Lung (tissue), 12 donors: ENCODE results near the gene CNPY4. TPM values are rescaled to one million over a fixed set of nuclear protein-coding genes. Genes with fewer than 3 reads are reported as not detected.

Experiments
- ATAC-seq: fragments of 200-7000 bp; cut with Tn5 transposase; one replicate; pipeline ENCODE4 v1.9.1; 2020; ENCODE audit warnings: moderate number of reproducible peaks; ENCODE audit not compliant: insufficient read depth, low FRiP score
- DNase-seq, 3 donors: peaks; one replicate each; pipeline ENCODE4 v3.0.0-alpha.2; 2013 to 2017
- H3K27ac ChIP-seq, 2 donors: one replicate each; pipeline ENCODE4 v1.5.1; 2013; ENCODE audit warnings: mild to moderate bottlenecking in 2 of 2, moderate library complexity in 2 of 2, control low read depth in 1 of 2, inconsistent platforms in 1 of 2, low read depth in 1 of 2, low read length in 1 of 2
- H3K27me3 ChIP-seq, 3 donors: one replicate each; pipeline ENCODE4 v1.5.1; 2013; ENCODE audit warnings: low read length in 2 of 3; ENCODE audit not compliant: control insufficient read depth in 3 of 3, insufficient read depth in 3 of 3
- H3K36me3 ChIP-seq, 4 donors: one replicate each; pipeline ENCODE4 v1.5.1; 2013; ENCODE audit warnings: low read length in 4 of 4, mild to moderate bottlenecking in 1 of 4, moderate library complexity in 1 of 4; ENCODE audit not compliant: control insufficient read depth in 4 of 4, insufficient read depth in 4 of 4
- H3K4me1 ChIP-seq, 5 donors: one replicate each; pipeline ENCODE4 v1.5.1; 2013; ENCODE audit warnings: low read length in 5 of 5, mild to moderate bottlenecking in 2 of 5, moderate library complexity in 1 of 5; ENCODE audit not compliant: control insufficient read depth in 5 of 5, insufficient read depth in 5 of 5
- H3K4me3 ChIP-seq: one replicate; pipeline ENCODE4 v1.5.1; 2013; ENCODE audit warnings: mild to moderate bottlenecking, control low read depth, moderate library complexity
- H3K9ac ChIP-seq, 2 donors: one replicate each; pipeline ENCODE4 v1.5.1; 2013; ENCODE audit warnings: low read length in 2 of 2, control low read depth in 1 of 2; ENCODE audit not compliant: insufficient read depth in 1 of 2
- H3K9me3 ChIP-seq, 4 donors: one replicate each; pipeline ENCODE4 v1.5.1; 2013; ENCODE audit warnings: low read length in 3 of 4, mild to moderate bottlenecking in 1 of 4, moderate library complexity in 1 of 4; ENCODE audit not compliant: control insufficient read depth in 4 of 4, insufficient read depth in 3 of 4
- CTCF ChIP-seq: IDR thresholded peaks from 2 replicates; pipeline ENCODE4 v1.5.1; 2012; ENCODE audit warnings: mild to moderate bottlenecking; ENCODE audit errors: control extremely low read depth, extremely low read depth
- WGBS, 2 donors: extraction: QIAGEN DNeasy Blood & Tissue Kit; methylation state at CpG; one replicate each; pipeline ENCODE4 v1.1.7; 2013; 5-methylcytosine and 5-hydroxymethylcytosine counted together
- polyA plus RNA-seq, 2 donors: library from polyadenylated mRNA; stranded (reverse); fragments of 200-250 nt; gene quantifications; one replicate each; pipeline ENCODE4 v1.2.1, GENCODE V29; 2013
- total RNA-seq, 2 donors: library from RNA; depleted of rRNA in 1 of 2; stranded (reverse); fragments of >200 nt in 1 of 2; gene quantifications; one replicate each; pipeline ENCODE4 v1.2.1, GENCODE V29; 2014 to 2021
- donor health status: control.
- donor health status: control.
- donor health status: Bipolar disorder and iron deficiency.
- donor health status: healthy.
- donor health status: DM: yes; HTN: yes; CAD: no.

The CNPY4 gene
- total and polyA plus RNA-seq, 4 donors = 9.8 to 18.6 (median 11.2) TPM

GRCh38 chr7:100098913-100099312 is 20.5 kb upstream of the CNPY4 start:
- H3K36me3 ChIP-seq = peaks cover 21 to 48% (median 42%) of the 10 kb centered on the region in 4 donors

DNA sequence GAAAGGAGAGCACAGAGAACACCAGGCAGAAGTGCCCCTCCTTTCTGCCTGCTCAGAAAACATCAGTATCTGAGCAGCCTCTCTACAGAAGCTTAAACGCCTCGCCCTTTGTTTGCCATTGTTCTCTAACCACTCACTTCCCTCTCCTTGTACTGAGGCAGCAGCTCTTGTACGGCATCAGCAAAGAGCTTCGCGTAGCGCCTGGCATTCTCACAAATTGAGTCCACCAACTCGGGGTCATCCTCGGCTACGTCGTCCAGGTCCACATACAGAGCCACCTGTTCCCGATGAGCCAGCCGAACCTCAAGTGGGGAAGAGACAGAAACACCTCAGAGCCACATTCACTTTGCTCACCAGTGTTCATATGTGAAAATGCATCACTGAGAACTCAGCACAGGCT is 20.0 kb upstream of the CNPY4 start:
- Histone ChIP-seq H3K9ac (peak overlapping the region in 1 of 2 donors; percentile 76), H3K27ac (no peak overlapping the region), H3K4me1 (peaks cover 0 to 15% (median 11%) of the 10 kb centered on the region in 5 donors), H3K36me3 (peaks cover 16 to 48% (median 40%) of the 10 kb centered on the region in 4 donors), H3K4me3 (no peak overlapping the region), H3K9me3 (no peaks in the 10 kb centered on the region), H3K27me3 (no peaks in the 10 kb centered on the region)
- WGBS, 2 donors = 50 to 76% methylated on average over 12 of the region's 12 CpGs
- DNase-seq (no peak), ATAC-seq (no peak)
- no peak for TF ChIP-seq CTCF

More at GRCh38 chr7:100098913-100099312, 20.5 kb upstream of the CNPY4 start:
- Histone ChIP-seq H3K4me3 (no peak overlapping the region), H3K4me1 (peaks cover 0 to 15% (median 11%) of the 10 kb centered on the region in 5 donors), H3K9me3 (no peaks in the 10 kb centered on the region), H3K9ac (no peak overlapping the region), H3K27ac (no peak overlapping the region), H3K27me3 (no peaks in the 10 kb centered on the region)
- TF ChIP-seq CTCF = no peak
- ATAC-seq = no peak
- 81 to 91% methylated on average over 10 of the region's 10 CpGs for WGBS, 2 donors
- DNase-seq = no peak

DNA sequence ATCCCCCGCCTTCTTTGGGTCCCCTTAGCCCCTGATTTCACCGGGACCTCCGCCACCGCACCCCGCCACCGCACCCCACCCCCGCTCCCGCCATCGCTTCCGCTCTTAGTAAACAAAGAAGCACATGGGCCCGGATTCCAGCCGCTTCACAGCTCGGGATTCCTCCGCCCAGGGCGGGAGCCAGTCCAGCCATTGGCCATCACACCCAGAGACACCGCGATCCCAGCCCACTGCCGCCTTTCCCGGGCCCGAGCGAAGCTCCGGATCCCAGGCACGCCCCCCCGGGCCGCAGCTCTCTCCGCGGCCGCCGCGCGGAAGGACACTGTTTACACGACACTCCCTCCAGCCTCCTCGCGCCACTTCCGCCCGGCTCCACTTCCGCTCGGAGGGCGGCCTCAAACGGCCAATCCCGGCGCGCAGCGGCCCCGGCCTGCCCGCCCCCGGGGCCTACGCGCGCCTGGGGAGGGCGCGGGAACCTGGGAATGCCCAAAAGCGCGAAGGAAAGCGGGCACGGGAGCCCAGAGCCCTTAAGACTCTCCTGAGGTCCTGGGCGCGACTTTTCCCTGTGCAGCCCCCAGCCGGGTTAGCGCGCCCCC is 18.9 kb upstream of the CNPY4 start:
- H3K4me3 ChIP-seq = peak overlapping the region; percentile 76
- 0 to 1% methylated on average over 57 to 61 of the region's 61 CpGs for WGBS, 2 donors

More for the DNA sequence above, 18.9 kb upstream of the CNPY4 start:
- Histone ChIP-seq H3K9ac (peak overlapping the region; percentile 44 to 76), H3K27ac (peak overlapping the region; percentile 79 to 84), H3K36me3 (peaks cover 18 to 42% (median 40%) of the 10 kb centered on the region in 4 donors), H3K27me3 (no peaks in the 10 kb centered on the region), H3K4me1 (peaks cover 0 to 15% (median 11%) of the 10 kb centered on the region in 5 donors), H3K9me3 (no peaks in the 10 kb centered on the region)
- ATAC-seq = peak; percentile 93
- DNase-seq = peak; percentile 96 to 98 (median 97)
- no peak for TF ChIP-seq CTCF
